GM23248 (cell line): ENCODE data around the gene MOV10. TPM values are rescaled to one million over a fixed set of nuclear protein-coding genes. Genes with fewer than 3 reads are reported as not detected.
A peak's percentile ranks its signal among the peaks of the same experiment; 100 is the strongest.

ENCODE experiments used
- DNase-seq: peaks from one replicate; pipeline ENCODE4 v3.0.0-alpha.2; 2015
- H2AFZ ChIP-seq: fragments of 200-600 bp; sonication (generic); 2 replicates; pipeline ENCODE4 v1.6.1; 2016; ENCODE audit warnings: antibody characterized with exemption
- H3F3A ChIP-seq: fragments of 200-600 bp; sonication (generic); 2 replicates; pipeline ENCODE4 v1.6.1; 2016; ENCODE audit warnings: mild to moderate bottlenecking, antibody characterized with exemption, mixed run types; ENCODE audit not compliant: insufficient read depth
- H3K27ac ChIP-seq: fragments of 200-600 bp; sonication (generic); 2 replicates; pipeline ENCODE4 v1.5.1; 2016; ENCODE audit warnings: mild to moderate bottlenecking
- H3K27me3 ChIP-seq: fragments of 200-600 bp; sonication (generic); replicated peaks from 2 replicates; pipeline ENCODE4 v1.6.1; 2016; ENCODE audit warnings: mild to moderate bottlenecking; ENCODE audit not compliant: insufficient read depth
- H3K36me3 ChIP-seq: fragments of 200-600 bp; sonication (generic); 2 replicates; pipeline ENCODE4 v1.6.1; 2016; ENCODE audit warnings: low read depth, mild to moderate bottlenecking
- H3K4me1 ChIP-seq: fragments of 200-600 bp; sonication (generic); 2 replicates; pipeline ENCODE4 v1.6.1; 2016; ENCODE audit warnings: mild to moderate bottlenecking; ENCODE audit not compliant: insufficient read depth
- H3K4me2 ChIP-seq: fragments of 200-600 bp; sonication (generic); one replicate; pipeline ENCODE4 v1.6.1; 2016; ENCODE audit warnings: mild to moderate bottlenecking; ENCODE audit not compliant: unreplicated experiment
- H3K4me3 ChIP-seq: fragments of 200-600 bp; sonication (generic); 2 replicates; pipeline ENCODE4 v1.5.1; 2016; ENCODE audit warnings: mild to moderate bottlenecking
- H3K79me2 ChIP-seq: fragments of 200-600 bp; sonication (generic); 2 replicates; pipeline ENCODE4 v1.6.1; 2016; ENCODE audit warnings: mild to moderate bottlenecking; ENCODE audit not compliant: insufficient read depth
- H3K9ac ChIP-seq: fragments of 200-600 bp; sonication (generic); 2 replicates; pipeline ENCODE4 v1.6.1; 2016; ENCODE audit warnings: mild to moderate bottlenecking
- H3K9me2 ChIP-seq: fragments of 200-600 bp; sonication (generic); 2 replicates; pipeline ENCODE4 v1.6.1; 2016; ENCODE audit warnings: mixed run types, mild to moderate bottlenecking, moderate library complexity; ENCODE audit not compliant: insufficient read depth
- H3K9me3 ChIP-seq: fragments of 200-600 bp; sonication (generic); one replicate; pipeline ENCODE4 v1.6.1; 2017; ENCODE audit warnings: low read depth
- H4K20me1 ChIP-seq: fragments of 200-600 bp; sonication (generic); 2 replicates; pipeline ENCODE4 v1.6.0; 2016; ENCODE audit not compliant: insufficient read depth
- EZH2 ChIP-seq: fragments of 200-600 bp; sonication (generic); IDR thresholded peaks from 2 replicates; pipeline ENCODE4 v1.6.1; 2018; ENCODE audit warnings: antibody characterized with exemption, mild to moderate bottlenecking; ENCODE audit not compliant: insufficient read depth, poor library complexity, severe bottlenecking
- EZH2phosphoT487 ChIP-seq: fragments of 200-600 bp; sonication (generic); IDR thresholded peaks from 2 replicates; pipeline ENCODE4 v1.6.1; 2018; ENCODE audit warnings: antibody characterized with exemption, moderate library complexity, mild to moderate bottlenecking, low read depth; ENCODE audit not compliant: insufficient read depth
- WGBS, 2 experiments: methylation state at CpG; one replicate each; pipeline ENCODE4 v1.1.6; 2015 to 2017; ENCODE audit warnings: low lambda C conversion rate in 2 of 2, low coverage in 1 of 2; ENCODE audit errors: missing lambda C conversion rate in 2 of 2; 5-methylcytosine and 5-hydroxymethylcytosine counted together
- in situ Hi-C: fragments of 300-500 bp; cut with MboI; formaldehyde crosslinking; loops from 2 replicates; pipeline ENCODE4 v1.15.0; 2020
- polyA plus RNA-seq: library from polyadenylated mRNA; unstranded; fragments of >200 nt; fragmentation: Nextera tagmentation; extraction: Ambion mirVana; gene quantifications from 2 replicates; pipeline ENCODE4 v1.2.1, GENCODE V29; 2016
- total RNA-seq: library from RNA; depleted of rRNA; stranded (reverse); fragments of >200 nt; shearing (Covaris generic); gene quantifications from 2 replicates; pipeline ENCODE4 v1.2.3, GENCODE V29; 2014

Gene MOV10
- total and polyA plus RNA-seq, 2 experiments from 2014 or later = 16.5 to 29.1 TPM

GRCh38 chr1:112675728-112676381, 1.4 kb downstream of the MOV10 start:
- H3K4me2 ChIP-seq = peak overlapping the region; percentile 98
- in situ Hi-C loops = no loop called here
- peak overlapping the region; percentile 90 for H2AFZ ChIP-seq
- peak overlapping the region; percentile 84 for H3K4me3 ChIP-seq
- TF ChIP-seq EZH2 (no peak), EZH2phosphoT487 (no peak)
- H3K9me3 ChIP-seq = no peaks in the 10 kb centered on the region
- peak overlapping the region; percentile 91 for H3K9ac ChIP-seq
- peaks cover 17% of the 10 kb centered on the region for H3K36me3 ChIP-seq
- no peaks in the 10 kb centered on the region for H3K9me2 ChIP-seq
- WGBS, 2 experiments = 40 to 44% methylated on average over 7 of the region's 7 CpGs
- DNase-seq = no peak
- no peaks in the 10 kb centered on the region for H3K27me3 ChIP-seq
- peaks cover 13% of the 10 kb centered on the region for H3K4me1 ChIP-seq
- H3F3A ChIP-seq = peaks cover 30% of the 10 kb centered on the region
- peak overlapping the region; percentile 74 for H3K27ac ChIP-seq
- no peaks in the 10 kb centered on the region for H4K20me1 ChIP-seq
- H3K79me2 ChIP-seq = peaks cover 31% of the 10 kb centered on the region

DNA sequence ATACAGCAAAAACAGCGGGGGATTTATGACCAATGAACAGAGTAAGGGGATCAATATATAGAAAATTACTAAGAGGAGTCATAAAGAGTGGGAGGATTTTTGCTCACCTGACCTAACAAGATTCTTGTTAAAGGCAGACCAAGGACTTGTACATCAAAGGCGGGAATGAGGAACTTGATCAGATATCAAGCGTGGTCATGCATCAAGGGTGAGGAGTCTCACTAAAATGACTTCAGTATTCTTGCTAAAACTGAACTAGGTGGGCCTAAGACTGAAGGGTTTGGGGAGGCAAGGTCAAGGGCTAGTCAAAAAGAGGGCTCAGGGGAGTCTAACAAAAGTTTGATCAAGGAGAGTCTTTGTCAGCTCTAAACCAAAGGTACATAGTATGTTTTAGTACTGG, 2.1 kb downstream of the MOV10 start:
- no peak overlapping the region for H2AFZ ChIP-seq
- H3K36me3 ChIP-seq = peaks cover 12% of the 10 kb centered on the region; the same call in 1 of the 2 replicates
- TF ChIP-seq EZH2phosphoT487 = no peak
- TF ChIP-seq EZH2 = no peak
- H3F3A ChIP-seq = peaks cover 26% of the 10 kb centered on the region
- 99 to 100% methylated on average over 3 of the region's 3 CpGs for WGBS, 2 experiments
- no peaks in the 10 kb centered on the region for H3K9me2 ChIP-seq
- no peak for DNase-seq
- no peaks in the 10 kb centered on the region for H4K20me1 ChIP-seq
- H3K9ac ChIP-seq = no peak overlapping the region
- no peak overlapping the region for H3K4me2 ChIP-seq
- H3K4me3 ChIP-seq = no peak overlapping the region
- peaks cover 35% of the 10 kb centered on the region for H3K79me2 ChIP-seq
- in situ Hi-C loops = no loop called here
- H3K9me3 ChIP-seq = no peaks in the 10 kb centered on the region
- peaks cover 13% of the 10 kb centered on the region for H3K4me1 ChIP-seq
- H3K27ac ChIP-seq = no peak overlapping the region
- no peaks in the 10 kb centered on the region for H3K27me3 ChIP-seq

- Histone ChIP-seq H3K9ac (no peak overlapping the region), H3F3A (peaks cover 16% of the 10 kb centered on the region), H3K4me3 (no peak overlapping the region), H2AFZ (no peak overlapping the region), H3K36me3 (0 out of 2 replicates have a peak, but pooled peaks cover 8% of the 10 kb centered on the region), H3K27ac (no peak overlapping the region), H3K27me3 (no peaks in the 10 kb centered on the region), H3K4me1 (peaks cover 13% of the 10 kb centered on the region), H4K20me1 (no peaks in the 10 kb centered on the region), H3K4me2 (no peak overlapping the region), H3K79me2 (peaks cover 41% of the 10 kb centered on the region), H3K9me3 (no peaks in the 10 kb centered on the region), H3K9me2 (no peaks in the 10 kb centered on the region)
- 93 to 100% methylated on average over 4 of the region's 4 CpGs for WGBS, 2 experiments
- no peak for DNase-seq
- in situ Hi-C loops = no loop called here
- no peak for TF ChIP-seq EZH2
- no peak for TF ChIP-seq EZH2phosphoT487
These were observed 3.0 kb downstream of the MOV10 start for GRCh38 chr1:112677501-112677900.

- H4K20me1 ChIP-seq = no peaks in the 10 kb centered on the region
- H3K36me3 ChIP-seq = no peaks in the 10 kb centered on the region
- TF ChIP-seq EZH2phosphoT487 (no peak), EZH2 (no peak)
- H3K27me3 ChIP-seq = no peaks in the 10 kb centered on the region
- peaks cover 45% of the 10 kb centered on the region for H3K79me2 ChIP-seq
- 72 to 87% methylated on average over 3 of the region's 3 CpGs for WGBS, 2 experiments
- in situ Hi-C loops = no loop called here
- H3K4me3 ChIP-seq = no peak overlapping the region
- no peaks in the 10 kb centered on the region for H3K9me2 ChIP-seq
- no peak overlapping the region for H3K9ac ChIP-seq
- H3F3A ChIP-seq = peaks cover 5% of the 10 kb centered on the region; the same call in 1 of the 2 replicates
- H3K27ac ChIP-seq = no peak overlapping the region
- H3K4me1 ChIP-seq = peaks cover 5% of the 10 kb centered on the region; the same call in 1 of the 2 replicates
- H2AFZ ChIP-seq = no peak overlapping the region
- no peak overlapping the region for H3K4me2 ChIP-seq
- no peak for DNase-seq
- H3K9me3 ChIP-seq = no peaks in the 10 kb centered on the region
These were observed 4.1 kb downstream of the MOV10 start for GRCh38 chr1:112678605-112679004.

DNA sequence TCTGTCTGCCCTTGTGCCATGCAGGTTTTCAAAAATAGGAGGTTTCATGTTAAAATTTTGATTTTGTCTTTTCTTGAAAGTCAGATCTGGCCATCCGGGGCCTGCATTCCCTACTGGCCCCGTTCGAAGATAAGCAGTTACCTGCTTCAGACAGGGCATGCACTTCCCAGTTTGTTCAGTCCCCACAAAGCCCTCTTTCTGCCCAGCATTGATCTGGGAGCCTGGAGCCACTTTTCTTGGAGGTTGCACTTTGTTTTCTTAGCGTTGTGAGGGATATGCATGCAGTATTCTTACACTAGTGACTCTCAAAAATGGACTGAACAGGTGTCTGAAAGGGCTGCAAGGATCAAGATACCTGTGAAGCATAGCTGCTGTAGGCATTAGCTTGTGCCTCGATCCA, 11.5 kb downstream of the MOV10 start:
- TF ChIP-seq EZH2 = no peak
- TF ChIP-seq EZH2phosphoT487 = no peak
- H3K9me3 ChIP-seq = no peaks in the 10 kb centered on the region
- no peaks in the 10 kb centered on the region for H4K20me1 ChIP-seq
- no peak overlapping the region for H3K9ac ChIP-seq
- no peak overlapping the region for H3K27ac ChIP-seq
- H2AFZ ChIP-seq = no peak overlapping the region
- H3K9me2 ChIP-seq = no peaks in the 10 kb centered on the region
- peaks cover 3% of the 10 kb centered on the region for H3K4me1 ChIP-seq
- no peak overlapping the region for H3K4me2 ChIP-seq
- no peaks in the 10 kb centered on the region for H3K36me3 ChIP-seq
- no peak overlapping the region for H3K4me3 ChIP-seq
- peaks cover 7% of the 10 kb centered on the region for H3F3A ChIP-seq
- no peaks in the 10 kb centered on the region for H3K27me3 ChIP-seq
- 89 to 97% methylated on average over 5 of the region's 5 CpGs for WGBS, 2 experiments
- in situ Hi-C loops = no loop called here
- DNase-seq = no peak
- peaks cover 22% of the 10 kb centered on the region for H3K79me2 ChIP-seq
